ENCODE results near the gene CAPN14.

Gene CAPN14

GRCh38 chr2:31226266-31226665 is 9.0 kb upstream of the CAPN14 start:
- H3K9me3 ChIP-seq (ENCODE audit: low read depth, low read length): no peaks in the 10 kb centered on the region
- DNase-seq (ENCODE audit: low read depth, low spot score): no peak
- H3K9ac ChIP-seq (ENCODE audit: insufficient read length): no peak overlapping the region
- H3K4me3 ChIP-seq: no peak overlapping the region
- no peaks in the 10 kb centered on the region for H3K36me3 ChIP-seq (ENCODE audit: insufficient read depth, low read length)
- TF ChIP-seq FOXP2 (optimal IDR thresholded peaks at IDR 0.05; ENCODE audit: control extremely low read depth, extremely low read length, insufficient read depth) (no peak), EZH2 (IDR thresholded peaks at IDR 0.05) (no peak), POLR2AphosphoS5 (IDR thresholded peaks at IDR 0.05; ENCODE audit: borderline replicate concordance, low read depth, low read length) (no peak)
- H3K27ac ChIP-seq: no peak overlapping the region

- DNase-seq (ENCODE audit: low read depth, low spot score): no peak
- Histone ChIP-seq H3K36me3 (ENCODE audit: insufficient read depth, low read length) (no peaks in the 10 kb centered on the region), H3K27ac (no peak overlapping the region), H3K9me3 (ENCODE audit: low read depth, low read length) (no peaks in the 10 kb centered on the region), H3K9ac (ENCODE audit: insufficient read length) (no peak overlapping the region), H3K4me3 (no peak overlapping the region)
- TF ChIP-seq EZH2 (IDR thresholded peaks at IDR 0.05) (no peak), POLR2AphosphoS5 (IDR thresholded peaks at IDR 0.05; ENCODE audit: borderline replicate concordance, low read depth, low read length) (no peak), FOXP2 (optimal IDR thresholded peaks at IDR 0.05; ENCODE audit: control extremely low read depth, extremely low read length, insufficient read depth) (no peak)
These were observed 6.4 kb upstream of the CAPN14 start for GRCh38 chr2:31223749-31224148.

DNA sequence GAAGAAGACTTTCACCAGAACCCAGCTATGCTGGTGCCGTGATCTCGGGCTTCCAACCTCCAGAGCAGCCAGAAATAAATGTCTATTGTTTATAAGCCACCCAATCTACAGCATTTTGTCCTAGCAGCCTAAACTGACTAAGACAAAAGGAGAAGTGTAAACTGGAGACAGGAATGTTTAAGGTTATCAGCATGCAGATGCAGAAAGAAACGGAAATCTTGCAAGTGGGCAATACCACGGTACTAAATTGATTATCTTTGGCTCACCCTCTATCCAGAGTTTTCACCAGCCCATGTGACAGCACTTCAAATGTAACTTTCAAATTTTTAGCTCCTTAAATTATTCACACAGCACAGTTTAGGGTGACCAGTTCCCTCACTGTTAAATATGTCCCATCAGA is 5.7 kb upstream of the CAPN14 start:
- no peak for DNase-seq (ENCODE audit: low read depth, low spot score)
- H3K36me3 ChIP-seq (ENCODE audit: insufficient read depth, low read length): no peaks in the 10 kb centered on the region
- H3K27ac ChIP-seq: no peak overlapping the region
- TF ChIP-seq EZH2 (IDR thresholded peaks at IDR 0.05) (no peak), FOXP2 (optimal IDR thresholded peaks at IDR 0.05; ENCODE audit: control extremely low read depth, extremely low read length, insufficient read depth) (no peak), POLR2AphosphoS5 (IDR thresholded peaks at IDR 0.05; ENCODE audit: borderline replicate concordance, low read depth, low read length) (no peak)
- no peak overlapping the region for H3K4me3 ChIP-seq
- no peaks in the 10 kb centered on the region for H3K9me3 ChIP-seq (ENCODE audit: low read depth, low read length)
- H3K9ac ChIP-seq (ENCODE audit: insufficient read length): no peak overlapping the region

DNA sequence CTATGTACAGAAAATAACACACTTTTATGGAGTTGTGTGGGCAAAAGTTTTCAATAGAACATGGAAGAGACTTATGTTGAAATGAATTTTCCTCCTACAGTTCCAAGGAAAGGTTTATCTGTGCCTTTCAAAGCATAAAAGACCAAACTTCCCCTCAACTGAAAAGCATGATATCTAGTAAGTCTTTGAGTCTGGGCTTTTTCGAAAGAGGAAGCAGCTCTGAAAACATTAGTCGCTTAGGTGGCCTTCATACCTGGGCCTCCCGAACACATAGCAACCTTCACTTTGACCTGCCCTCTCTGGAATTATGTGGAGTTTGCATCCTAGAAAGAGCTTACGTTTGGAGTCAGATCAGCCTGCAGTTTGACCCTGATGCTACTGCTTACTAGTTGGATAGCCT is 4.8 kb upstream of the CAPN14 start:
- no peaks in the 10 kb centered on the region for H3K9me3 ChIP-seq (ENCODE audit: low read depth, low read length)
- H3K36me3 ChIP-seq (ENCODE audit: insufficient read depth, low read length): no peaks in the 10 kb centered on the region
- TF ChIP-seq POLR2AphosphoS5 (IDR thresholded peaks at IDR 0.05; ENCODE audit: borderline replicate concordance, low read depth, low read length) (no peak), EZH2 (IDR thresholded peaks at IDR 0.05) (no peak), FOXP2 (optimal IDR thresholded peaks at IDR 0.05; ENCODE audit: control extremely low read depth, extremely low read length, insufficient read depth) (no peak)
- H3K4me3 ChIP-seq: no peak overlapping the region
- H3K9ac ChIP-seq (ENCODE audit: insufficient read length): no peak overlapping the region
- no peak for DNase-seq (ENCODE audit: low read depth, low spot score)
- H3K27ac ChIP-seq: no peak overlapping the region

DNA sequence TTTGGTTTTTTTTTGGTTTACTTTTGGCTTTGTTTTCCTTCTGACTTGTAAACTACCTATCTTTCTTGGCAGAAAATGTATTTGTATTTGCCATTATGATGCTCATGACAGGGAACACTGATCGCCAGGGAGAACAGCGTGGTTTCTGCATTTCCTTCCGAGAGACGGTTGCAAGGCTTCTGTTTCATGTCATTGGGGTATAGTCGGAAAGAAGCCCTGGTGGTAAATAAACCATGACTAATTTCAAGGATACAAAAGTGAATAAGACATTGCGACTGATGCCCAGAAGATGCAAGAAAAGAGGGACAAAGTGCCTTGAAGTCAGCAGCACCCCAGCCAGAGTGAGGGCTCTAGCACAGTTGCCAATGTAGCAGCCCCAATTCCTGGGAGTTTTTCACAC is 4.2 kb upstream of the CAPN14 start:
- no peak for TF ChIP-seq FOXP2 (optimal IDR thresholded peaks at IDR 0.05; ENCODE audit: control extremely low read depth, extremely low read length, insufficient read depth)
- no peak for TF ChIP-seq EZH2 (IDR thresholded peaks at IDR 0.05)
- TF ChIP-seq POLR2AphosphoS5 (IDR thresholded peaks at IDR 0.05; ENCODE audit: borderline replicate concordance, low read depth, low read length): no peak
- Histone ChIP-seq H3K4me3 (no peak overlapping the region), H3K9me3 (ENCODE audit: low read depth, low read length) (no peaks in the 10 kb centered on the region), H3K36me3 (ENCODE audit: insufficient read depth, low read length) (no peaks in the 10 kb centered on the region), H3K9ac (ENCODE audit: insufficient read length) (no peak overlapping the region), H3K27ac (no peak overlapping the region)
- DNase-seq (ENCODE audit: low read depth, low spot score): no peak

DNA sequence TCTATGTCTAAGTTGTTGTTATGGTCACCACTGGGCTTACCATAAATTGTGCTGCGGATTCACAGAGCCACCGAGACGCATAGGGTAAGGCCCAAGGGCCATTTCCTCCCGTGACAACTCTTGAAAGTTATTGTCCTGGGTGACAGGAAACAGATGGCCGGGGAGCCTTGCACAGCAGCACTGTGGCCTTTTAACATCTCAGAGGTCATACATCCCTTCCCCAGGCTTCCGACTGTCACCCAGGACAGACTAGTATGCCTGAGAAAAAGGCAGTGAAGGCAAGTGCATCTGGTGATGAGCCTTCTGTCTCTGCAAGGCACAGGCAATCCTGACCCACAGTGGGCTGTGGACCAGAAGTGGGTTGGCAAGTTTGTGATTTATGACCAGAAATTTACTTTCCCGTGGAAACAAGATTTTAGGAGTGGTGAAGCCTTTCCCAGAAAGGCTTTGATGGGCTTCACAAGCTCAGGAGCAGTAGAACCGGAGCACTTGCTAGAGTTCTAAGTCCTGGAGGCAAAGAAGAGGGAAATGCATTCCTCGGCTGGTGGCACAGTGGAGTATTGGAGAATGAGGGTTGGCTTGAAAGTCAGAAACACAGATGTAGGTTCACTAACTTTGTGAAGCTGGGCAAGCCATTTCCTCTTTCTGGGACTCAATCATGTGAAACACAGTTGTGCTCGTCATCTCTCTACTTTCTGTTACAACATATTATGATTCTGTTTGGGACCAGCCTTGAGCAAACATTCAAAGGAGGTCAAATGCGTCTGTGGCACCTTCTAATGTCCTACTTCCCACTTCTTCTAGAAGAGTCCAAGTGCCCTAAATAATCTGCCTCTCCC is 2.0 kb upstream of the CAPN14 start:
- Histone ChIP-seq H3K36me3 (ENCODE audit: insufficient read depth, low read length) (no peaks in the 10 kb centered on the region), H3K27ac (no peak overlapping the region), H3K9ac (ENCODE audit: insufficient read length) (no peak overlapping the region), H3K4me3 (no peak overlapping the region), H3K9me3 (ENCODE audit: low read depth, low read length) (no peaks in the 10 kb centered on the region)
- TF ChIP-seq FOXP2 (optimal IDR thresholded peaks at IDR 0.05; ENCODE audit: control extremely low read depth, extremely low read length, insufficient read depth): no peak
- no peak for DNase-seq (ENCODE audit: low read depth, low spot score)

DNA sequence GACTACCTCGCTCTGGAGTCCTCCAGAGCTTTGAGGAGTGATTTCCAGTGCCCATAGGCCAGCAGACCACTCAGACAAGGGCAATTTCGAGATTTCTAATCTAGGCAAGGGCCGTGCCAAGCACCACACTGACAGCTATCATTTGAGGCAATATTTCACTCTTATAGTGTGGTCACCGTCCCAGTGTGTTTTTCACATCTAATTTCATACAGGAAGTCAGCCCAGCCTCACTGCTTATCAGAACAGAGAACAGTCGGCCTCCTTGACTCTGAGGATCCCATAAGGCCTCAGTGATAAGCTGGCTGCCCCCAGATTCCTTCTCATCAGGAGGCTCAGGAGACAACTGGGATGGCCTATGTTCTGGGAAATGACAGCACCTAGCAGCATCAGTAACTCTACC is 581 bp downstream of the CAPN14 start:
- H3K4me3 ChIP-seq: no peak overlapping the region
- H3K27ac ChIP-seq: no peak overlapping the region
- TF ChIP-seq EZH2 (IDR thresholded peaks at IDR 0.05) (no peak), FOXP2 (optimal IDR thresholded peaks at IDR 0.05; ENCODE audit: control extremely low read depth, extremely low read length, insufficient read depth) (no peak), POLR2AphosphoS5 (IDR thresholded peaks at IDR 0.05; ENCODE audit: borderline replicate concordance, low read depth, low read length) (no peak)

DNA sequence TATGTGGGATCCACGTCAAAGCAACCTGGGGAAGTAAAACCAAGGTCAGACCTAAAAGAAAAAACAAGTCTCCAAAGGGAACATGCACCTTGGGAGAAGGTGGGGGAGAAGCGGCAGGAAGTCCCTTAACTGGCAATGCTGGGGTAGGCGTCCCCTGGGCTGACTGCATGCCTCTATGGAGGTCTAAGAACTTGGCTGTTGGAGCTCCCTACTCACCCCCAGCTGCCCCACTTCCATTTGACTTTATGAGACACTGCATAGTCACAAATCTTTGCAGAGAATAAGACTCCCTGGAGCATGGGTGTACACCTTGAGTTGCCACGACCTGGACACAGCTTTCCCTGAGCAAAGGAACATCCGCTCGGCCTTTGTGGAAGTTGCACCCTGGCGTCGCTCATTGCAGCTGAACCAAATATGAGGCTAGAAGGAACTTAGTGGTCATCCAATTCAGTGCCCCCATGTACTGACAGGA is 2.8 kb downstream of the CAPN14 start:
- Histone ChIP-seq H3K36me3 (ENCODE audit: insufficient read depth, low read length) (no peaks in the 10 kb centered on the region), H3K9me3 (ENCODE audit: low read depth, low read length) (no peaks in the 10 kb centered on the region), H3K4me3 (no peak overlapping the region), H3K27ac (no peak overlapping the region), H3K9ac (ENCODE audit: insufficient read length) (no peak overlapping the region)
- TF ChIP-seq POLR2AphosphoS5 (IDR thresholded peaks at IDR 0.05; ENCODE audit: borderline replicate concordance, low read depth, low read length): no peak
- no peak for TF ChIP-seq FOXP2 (optimal IDR thresholded peaks at IDR 0.05; ENCODE audit: control extremely low read depth, extremely low read length, insufficient read depth)
- no peak for TF ChIP-seq EZH2 (IDR thresholded peaks at IDR 0.05)
- DNase-seq (ENCODE audit: low read depth, low spot score): no peak

More for the DNA sequence above, 581 bp downstream of the CAPN14 start:
- H3K36me3 ChIP-seq (ENCODE audit: insufficient read depth, low read length): no peaks in the 10 kb centered on the region
- H3K9me3 ChIP-seq (ENCODE audit: low read depth, low read length): no peaks in the 10 kb centered on the region
- H3K9ac ChIP-seq (ENCODE audit: insufficient read length): no peak overlapping the region
- DNase-seq (ENCODE audit: low read depth, low spot score): no peak

Data from SK-N-MC (cell line).